NCI-H2107 (cell line): ENCODE results near the gene OR5A1.

Source experiments
- DNase-seq: peaks from one replicate; lab custom pipeline; 2025; lab: John Stamatoyannopoulos, UW

The OR5A1 gene

GRCh38 chr11:59479906-59480305 is 43.6 kb downstream of the OR5A1 start:
- no peak for DNase-seq

GRCh38 chr11:59480359-59480758 is 44.1 kb downstream of the OR5A1 start:
- DNase-seq: no peak
